Skin epidermis (tissue), 12 donors: ENCODE measurements around the gene KRT9.
"Not testable (repeated sequence)": the region's sequence is repeated elsewhere in the genome, so short reads cannot be mapped to it uniquely, and the experiment has no call there.

Source experiments
- H3K27ac ChIP-seq, 21 experiments: fragments of 200-600 bp; sonication (generic) in 11 of 21; one replicate each; pipeline ENCODE4 v1.5.0; 2020; ENCODE audit warnings: mild to moderate bottlenecking in 3 of 21, inconsistent platforms in 2 of 21, moderate library complexity in 2 of 21
- H3K4me3 ChIP-seq, 7 experiments: fragments of 200-600 bp; sonication (generic) in 2 of 7; one replicate each; pipeline ENCODE4 v1.5.0; 2020; ENCODE audit warnings: inconsistent platforms in 2 of 7, mild to moderate bottlenecking in 2 of 7, moderate library complexity in 1 of 7

The KRT9 gene

GRCh38 chr17:41610965-41611640 lies 39.2 kb upstream of the KRT9 start:
- Histone ChIP-seq H3K4me3 (peak overlapping the region in 3 of 7 experiments; percentile 8 to 45 (median 26)), H3K27ac (peak overlapping the region in 4 of 21 experiments; percentile 25 to 84 (median 55))

DNA sequence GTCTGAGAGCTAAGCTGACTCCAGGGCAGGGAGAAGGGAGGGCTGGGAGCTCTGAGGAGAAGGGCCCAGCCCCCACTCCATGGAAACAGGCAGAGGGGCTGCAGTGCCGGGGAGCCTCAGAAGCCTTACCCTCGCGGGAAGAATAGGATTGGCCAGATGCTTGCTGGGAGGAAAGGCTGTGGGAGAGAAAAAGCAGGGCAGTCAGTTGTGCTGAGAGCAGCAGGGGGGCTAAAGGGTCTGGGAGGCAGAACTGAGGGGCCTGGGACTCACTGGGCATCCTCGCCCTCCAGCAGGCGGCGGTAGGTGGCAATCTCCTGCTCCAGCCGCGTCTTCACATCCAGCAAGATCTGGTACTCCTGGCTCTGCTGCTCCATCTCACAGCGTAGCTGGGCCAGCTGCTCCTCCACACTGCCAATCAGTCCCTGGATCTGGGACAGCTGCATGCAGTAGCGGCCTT lies 38.2 kb upstream of the KRT9 start:
- Histone ChIP-seq H3K27ac (peak overlapping the region in 1 of 21 experiments; percentile 84), H3K4me3 (peak overlapping the region in 2 of 7 experiments; percentile 0 to 45)

GRCh38 chr17:41606930-41607329 lies 35.1 kb upstream of the KRT9 start:
- H3K27ac ChIP-seq, H3K4me3 ChIP-seq: not testable (repeated sequence)

DNA sequence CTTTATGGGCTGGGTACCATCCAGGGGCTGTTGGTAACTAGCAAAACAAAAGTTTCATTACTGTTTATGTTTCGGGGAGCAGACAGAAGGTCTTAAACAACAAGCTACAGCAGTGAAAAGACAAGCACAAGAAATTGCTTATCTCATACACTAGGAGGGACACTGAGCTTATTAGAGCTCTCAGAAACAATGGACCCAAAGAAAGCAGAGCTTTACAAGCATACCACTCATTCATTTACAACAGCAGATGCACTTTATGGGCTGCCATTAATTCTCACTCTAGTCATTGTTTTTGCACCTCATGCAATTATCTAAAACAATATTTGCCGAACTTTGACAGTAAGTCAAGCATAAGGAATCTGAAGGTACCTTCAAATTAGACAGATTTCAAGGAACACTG lies 30.7 kb upstream of the KRT9 start:
- H3K4me3 ChIP-seq, result no peak overlapping the region
- H3K27ac ChIP-seq, result peak overlapping the region in 1 of 21 experiments; percentile 44

GRCh38 chr17:41600318-41600717 lies 28.5 kb upstream of the KRT9 start:
- H3K27ac ChIP-seq, result no peak overlapping the region
- H3K4me3 ChIP-seq, result no peak overlapping the region

DNA sequence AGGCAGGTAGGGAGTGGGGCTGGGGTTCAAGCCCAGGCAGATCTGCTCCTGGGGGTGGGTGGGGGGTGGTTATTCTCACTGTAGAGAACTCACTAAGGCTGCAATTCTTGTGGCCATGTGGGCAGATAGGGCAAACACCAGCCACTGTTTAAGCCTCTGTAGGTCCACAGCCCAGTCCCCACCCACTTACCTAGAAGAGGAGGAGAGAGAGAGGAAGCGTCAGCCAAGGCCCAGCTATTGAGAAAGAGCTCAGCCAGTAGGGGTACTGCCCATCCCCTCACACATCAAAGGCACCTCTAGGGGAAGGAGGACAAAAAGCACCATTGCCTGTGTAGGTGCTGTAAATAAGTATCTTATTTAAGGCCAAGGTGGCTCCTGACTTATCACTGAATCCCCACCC lies 27.8 kb upstream of the KRT9 start:
- H3K4me3 ChIP-seq, result no peak overlapping the region
- H3K27ac ChIP-seq, result no peak overlapping the region

DNA sequence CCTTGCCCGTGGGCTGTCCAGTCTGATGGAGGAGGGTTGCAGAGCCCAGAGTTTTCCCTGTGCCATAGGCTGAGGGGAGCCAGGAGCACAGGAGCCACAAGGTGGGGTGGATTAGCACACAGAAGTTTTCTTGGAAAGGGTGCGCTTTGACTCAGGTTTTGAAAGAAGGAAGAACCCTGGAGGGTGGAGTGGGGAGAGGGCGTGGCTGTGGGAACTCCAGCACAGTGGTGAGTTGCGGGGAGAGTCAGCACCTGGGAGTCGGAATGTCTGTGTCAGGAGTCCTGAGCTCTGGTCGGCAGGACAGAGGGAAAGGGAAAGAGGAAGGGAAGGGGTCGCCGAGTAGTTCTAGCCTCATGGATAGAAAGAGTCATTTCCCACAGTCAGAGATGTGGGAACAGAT lies 23.7 kb upstream of the KRT9 start:
- H3K4me3 ChIP-seq, result no peak overlapping the region
- peak overlapping the region in 1 of 21 experiments; percentile 25 for H3K27ac ChIP-seq

- Histone ChIP-seq H3K4me3 (no peak overlapping the region), H3K27ac (no peak overlapping the region)
Observed at GRCh38 chr17:41594363-41594915, 22.6 kb upstream of the KRT9 start.

- peak overlapping the region in 4 of 21 experiments; percentile 11 to 66 (median 30) for H3K27ac ChIP-seq
Observed at GRCh38 chr17:41593306-41593981, 21.6 kb upstream of the KRT9 start.

DNA sequence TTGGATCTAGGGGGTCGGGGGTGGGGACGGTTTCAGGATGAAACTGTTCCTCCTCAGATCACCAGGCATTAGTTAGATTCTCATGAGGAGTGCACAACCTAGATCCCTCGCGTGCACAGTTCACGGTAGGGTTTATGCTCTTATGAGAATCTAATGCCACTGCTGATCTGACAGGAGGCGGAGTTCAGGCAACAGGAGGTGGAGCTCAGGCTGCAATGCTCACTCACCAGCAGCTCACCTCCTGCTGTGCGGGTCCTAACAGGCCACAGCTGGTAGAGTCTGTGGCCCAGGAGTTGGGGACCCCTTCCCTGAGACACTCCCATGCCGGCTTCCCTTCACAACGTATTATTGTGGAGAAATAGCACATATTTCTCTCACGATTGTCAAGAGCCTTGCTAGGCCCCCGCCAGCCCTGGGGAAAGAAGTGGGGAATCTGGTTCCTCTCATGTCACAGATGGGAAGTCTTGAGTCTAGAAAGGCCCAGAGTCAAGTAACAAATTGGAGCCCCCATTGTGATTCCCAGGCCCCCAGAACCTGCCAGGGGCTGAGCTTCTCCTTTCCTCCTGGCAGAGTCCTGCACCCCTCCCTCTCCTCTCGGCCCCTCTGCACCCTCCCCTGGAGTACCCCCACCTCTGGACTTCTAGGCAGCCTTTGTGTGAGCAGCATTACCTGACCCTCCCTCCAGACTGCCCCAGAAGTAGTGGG lies 20.9 kb upstream of the KRT9 start:
- Histone ChIP-seq H3K4me3 (no peak overlapping the region), H3K27ac (peak overlapping the region in 4 of 21 experiments; percentile 11 to 66 (median 30))

More at GRCh38 chr17:41593306-41593981, 21.6 kb upstream of the KRT9 start:
- H3K4me3 ChIP-seq, result no peak overlapping the region

DNA sequence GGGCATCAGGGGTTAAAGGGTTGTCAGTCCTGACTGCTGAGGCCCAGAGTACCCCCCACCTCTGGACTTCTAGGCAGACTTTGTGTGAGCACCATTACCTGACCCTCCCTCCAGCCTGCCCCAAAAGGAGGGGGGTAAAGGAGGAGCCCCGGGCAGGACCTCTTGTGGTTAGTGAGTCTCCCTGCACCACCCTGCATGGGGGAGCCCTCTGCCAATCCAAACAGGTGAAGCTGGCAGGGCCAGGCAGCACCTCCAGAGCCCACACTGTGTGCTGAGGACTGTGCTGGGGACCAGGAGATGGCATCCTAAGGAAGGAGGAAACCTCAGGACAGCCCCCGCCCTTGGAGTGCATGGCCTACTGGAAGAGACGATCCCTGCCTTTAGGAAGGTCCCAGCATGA lies 17.4 kb upstream of the KRT9 start:
- Histone ChIP-seq H3K4me3 (peak overlapping the region in 1 of 7 experiments; percentile 21), H3K27ac (peak overlapping the region in 15 of 21 experiments; percentile 26 to 88 (median 59))

- H3K4me3 ChIP-seq, result peak overlapping the region in 1 of 7 experiments; percentile 21
- peak overlapping the region in 19 of 21 experiments; percentile 21 to 88 (median 71) for H3K27ac ChIP-seq
Observed at GRCh38 chr17:41588126-41588810, 16.4 kb upstream of the KRT9 start.

DNA sequence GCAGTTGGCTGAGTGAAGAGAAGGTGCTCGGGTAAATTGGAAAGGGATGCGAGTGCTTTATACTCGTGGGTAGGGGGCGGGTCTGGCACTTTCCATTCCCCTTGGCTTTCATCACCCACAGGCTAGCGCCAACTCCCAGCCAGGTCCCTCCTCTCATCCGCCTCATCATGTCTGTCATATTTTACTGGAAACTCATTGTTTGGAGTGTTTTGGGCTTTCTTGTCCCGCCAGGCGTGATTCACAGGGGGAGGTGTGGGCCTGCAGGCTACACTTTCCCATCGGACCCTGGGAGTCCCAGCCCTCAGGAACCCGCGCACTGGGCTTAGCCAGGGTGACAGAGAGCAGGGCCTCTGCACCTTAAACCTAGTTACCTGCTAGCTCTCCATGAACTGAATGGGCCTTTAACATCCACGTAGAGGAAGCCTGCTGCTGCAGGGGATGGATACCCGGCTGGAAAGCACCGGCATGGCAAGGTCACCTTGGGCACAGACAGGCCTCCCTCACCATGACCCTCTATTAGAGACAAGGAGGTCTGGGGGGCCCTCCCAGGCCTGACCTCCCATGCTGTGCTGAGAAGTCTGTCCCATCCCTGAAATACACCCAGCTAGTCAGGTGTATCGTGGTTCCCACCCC lies 15.1 kb upstream of the KRT9 start, which contains the start of gene KRT14:
Gene KRT14, minus strand, starts transcription at position 33 of the 633 bp plus-strand sequence. CDS start 61 bp downstream, outside the sequence.
- peak within 1 kb of the TSS; percentile 22 to 50 (median 34) for H3K4me3 ChIP-seq

GRCh38 chr17:41585301-41586056 lies 13.6 kb upstream of the KRT9 start:
- H3K27ac ChIP-seq, result peak overlapping the region; percentile 44 to 91 (median 79)
- peak overlapping the region; percentile 22 to 50 (median 34) for H3K4me3 ChIP-seq

More for the DNA sequence above, 15.1 kb upstream of the KRT9 start, which contains the start of gene KRT14:
- peak within 1 kb of the TSS; percentile 21 to 91 (median 79) for H3K27ac ChIP-seq

DNA sequence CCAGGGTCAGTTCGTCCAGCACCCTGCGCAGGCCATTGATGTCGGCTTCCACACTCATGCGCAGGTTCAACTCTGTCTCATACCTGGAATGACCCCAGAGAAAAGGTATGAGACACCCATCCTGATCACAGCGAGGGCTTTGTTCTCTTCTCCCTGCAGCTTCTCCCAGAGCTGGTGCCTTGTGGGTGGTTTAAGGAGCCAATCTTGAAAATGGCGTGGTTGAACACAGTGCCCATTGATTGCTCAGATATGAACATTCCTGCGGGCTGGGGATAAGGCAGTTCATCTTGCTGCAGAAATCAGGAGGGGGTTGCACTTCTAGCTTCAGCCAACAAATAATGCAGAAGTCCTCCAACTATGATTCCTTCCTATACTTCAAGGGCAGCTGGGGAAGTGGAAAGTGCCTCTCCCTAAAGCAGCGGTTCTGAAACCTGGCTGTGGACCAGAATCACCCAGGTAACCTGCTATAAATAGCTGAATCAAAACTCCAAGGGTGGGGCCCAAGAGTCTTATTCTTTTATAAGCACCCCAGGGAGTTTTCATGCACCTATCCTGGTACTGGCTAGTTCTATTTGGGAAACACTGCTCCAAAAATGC lies 12.6 kb upstream of the KRT9 start:
- H3K27ac ChIP-seq, result peak overlapping the region; percentile 39 to 91 (median 79)
- H3K4me3 ChIP-seq, result peak overlapping the region; percentile 22 to 50 (median 34)

- Histone ChIP-seq H3K4me3 (peak overlapping the region; percentile 11 to 50 (median 34)), H3K27ac (peak overlapping the region in 19 of 21 experiments; percentile 29 to 91 (median 79))
Observed at GRCh38 chr17:41583137-41584127, 11.6 kb upstream of the KRT9 start.
